A673 (cell line): ENCODE measurements around the gene SDK1. TPM values are rescaled to one million over a fixed set of nuclear protein-coding genes. Genes with fewer than 3 reads are reported as not detected.

Experiments
- BruUV-seq: library from RNA; stranded (reverse); fragments of 400-500 nt; replicated peaks from 2 replicates; lab custom pipeline; 2021; lab: Mats Ljungman, UMichigan
- CTCF ChIA-PET: fragments of 300-600 bp; sonication (Branson Sonifier 250); formaldehyde crosslinking; loops from one replicate; lab custom pipeline; 2022; ENCODE audit warnings: antibody characterized with exemption; lab: Charles Lee
- POLR2A ChIA-PET: fragments of 300-600 bp; sonication (Branson Sonifier 250); formaldehyde crosslinking; loops from one replicate; lab custom pipeline; 2022; ENCODE audit warnings: antibody characterized with exemption; ENCODE audit not compliant: low non-redundant PET; lab: Charles Lee
- DNase-seq: peaks from one replicate; pipeline ENCODE4 v3.0.0-alpha.2; 2015; ENCODE audit warnings: low spot score
- H3K27ac ChIP-seq: fragments of 200-600 bp; sonication (generic); 2 replicates; pipeline ENCODE4 v1.5.1; 2016; ENCODE audit warnings: mixed run types, low read depth, mild to moderate bottlenecking, mixed read lengths, antibody characterized with exemption, low read length; ENCODE audit not compliant: poor library complexity, severe bottlenecking
- H3K27me3 ChIP-seq: fragments of 200-600 bp; sonication (generic); replicated peaks from 2 replicates; pipeline ENCODE4 v1.6.1; 2017; ENCODE audit warnings: mixed run types, low read depth, mild to moderate bottlenecking, mixed read lengths, antibody characterized with exemption, low read length; ENCODE audit not compliant: insufficient read depth, poor library complexity
- H3K36me3 ChIP-seq: fragments of 200-600 bp; sonication (generic); 2 replicates; pipeline ENCODE4 v1.6.1; 2016; ENCODE audit warnings: mixed run types, mild to moderate bottlenecking, mixed read lengths, antibody characterized with exemption, low read length; ENCODE audit not compliant: insufficient read depth, poor library complexity, severe bottlenecking
- H3K4me1 ChIP-seq: fragments of 200-600 bp; sonication (generic); 2 replicates; pipeline ENCODE4 v1.6.1; 2017; ENCODE audit warnings: mixed run types, mild to moderate bottlenecking, mixed read lengths, antibody characterized with exemption, low read length; ENCODE audit not compliant: insufficient read depth, poor library complexity, severe bottlenecking
- H3K4me3 ChIP-seq: fragments of 200-600 bp; sonication (generic); 2 replicates; pipeline ENCODE4 v1.5.1; 2016; ENCODE audit warnings: low read depth, mixed run types, mild to moderate bottlenecking, mixed read lengths, low read length; ENCODE audit not compliant: poor library complexity, severe bottlenecking
- H3K9me3 ChIP-seq: fragments of 200-600 bp; sonication (generic); 2 replicates; pipeline ENCODE4 v1.6.1; 2016; ENCODE audit warnings: mixed run types, low read depth, mild to moderate bottlenecking, mixed read lengths, antibody characterized with exemption, low read length; ENCODE audit not compliant: poor library complexity, severe bottlenecking
- EZH2 ChIP-seq: fragments of 200-600 bp; sonication (generic); IDR thresholded peaks from 2 replicates; pipeline ENCODE4 v1.6.1; 2017; ENCODE audit warnings: borderline replicate concordance, low read depth, mild to moderate bottlenecking, mixed read lengths, antibody characterized with exemption, low read length; ENCODE audit not compliant: poor library complexity, severe bottlenecking
- intact Hi-C: fragments of 100-400 bp; cut with micrococcal nuclease; formaldehyde crosslinking; loops from one replicate; pipeline ENCODE4 v1.10.0; 2022; ENCODE audit not compliant: unreplicated experiment
- total RNA-seq: library from RNA; stranded (reverse); gene quantifications from 2 replicates; pipeline ENCODE4 v1.2.3, GENCODE V29; 2021
- TF ChIP-seq, protein P1 (sequence below): fragments of 300-800, 200-600 bp; sonication (generic); conservative IDR thresholded peaks from 2 replicates; pipeline ENCODE4 v1.5.1; 2017; ENCODE audit warnings: low read depth, mild to moderate bottlenecking, antibody characterized with exemption, low read length, moderate library complexity, mixed read lengths

SDK1 gene
- total RNA-seq, 1 experiment from 2014 or later, result 14.7 TPM

DNA sequence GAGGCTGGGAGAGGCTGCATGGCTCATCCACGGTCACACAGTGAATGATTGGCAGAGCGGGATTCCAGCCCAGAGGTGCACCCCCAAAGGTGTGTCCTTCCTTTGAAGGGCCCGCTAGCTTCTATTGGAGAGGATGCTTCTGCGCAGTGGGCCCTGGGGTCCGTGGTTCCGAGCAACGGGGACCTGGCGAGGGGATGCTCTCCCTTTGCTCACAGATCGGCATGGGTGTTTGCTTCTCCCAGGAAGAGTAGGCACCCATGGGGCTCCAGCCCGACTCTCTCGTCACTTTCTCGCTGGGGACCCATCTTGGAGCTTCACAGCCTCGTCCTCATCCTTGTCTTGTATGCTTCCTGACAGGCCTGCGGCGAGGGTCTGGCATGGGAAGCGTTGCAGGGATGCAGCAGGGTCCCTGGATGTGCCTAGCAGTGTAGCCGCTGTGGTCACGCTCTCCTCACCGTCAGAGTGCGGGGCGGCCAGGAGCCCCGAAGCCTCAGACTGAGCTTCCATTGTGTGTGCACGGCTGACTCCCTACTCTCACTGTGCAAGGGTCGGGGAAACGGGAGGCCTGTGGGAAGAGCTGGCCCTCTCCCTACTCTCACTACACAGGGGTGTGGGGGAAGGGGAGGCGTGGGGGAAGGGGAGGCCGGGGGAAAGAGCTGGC lies 842.6 kb downstream of the SDK1 start:
- no peaks in the 10 kb centered on the region for H3K4me1 ChIP-seq
- no TSS peak for BruUV-seq
- DNase-seq, result no peak
- no peaks in the 10 kb centered on the region for H3K36me3 ChIP-seq
- no peak overlapping the region for H3K27ac ChIP-seq
- ChIA-PET CTCF (no interaction called here), POLR2A (no interaction called here)
- no peaks in the 10 kb centered on the region for H3K9me3 ChIP-seq
- intact Hi-C loops, result no loop called here
- TF ChIP-seq, protein P1, sequence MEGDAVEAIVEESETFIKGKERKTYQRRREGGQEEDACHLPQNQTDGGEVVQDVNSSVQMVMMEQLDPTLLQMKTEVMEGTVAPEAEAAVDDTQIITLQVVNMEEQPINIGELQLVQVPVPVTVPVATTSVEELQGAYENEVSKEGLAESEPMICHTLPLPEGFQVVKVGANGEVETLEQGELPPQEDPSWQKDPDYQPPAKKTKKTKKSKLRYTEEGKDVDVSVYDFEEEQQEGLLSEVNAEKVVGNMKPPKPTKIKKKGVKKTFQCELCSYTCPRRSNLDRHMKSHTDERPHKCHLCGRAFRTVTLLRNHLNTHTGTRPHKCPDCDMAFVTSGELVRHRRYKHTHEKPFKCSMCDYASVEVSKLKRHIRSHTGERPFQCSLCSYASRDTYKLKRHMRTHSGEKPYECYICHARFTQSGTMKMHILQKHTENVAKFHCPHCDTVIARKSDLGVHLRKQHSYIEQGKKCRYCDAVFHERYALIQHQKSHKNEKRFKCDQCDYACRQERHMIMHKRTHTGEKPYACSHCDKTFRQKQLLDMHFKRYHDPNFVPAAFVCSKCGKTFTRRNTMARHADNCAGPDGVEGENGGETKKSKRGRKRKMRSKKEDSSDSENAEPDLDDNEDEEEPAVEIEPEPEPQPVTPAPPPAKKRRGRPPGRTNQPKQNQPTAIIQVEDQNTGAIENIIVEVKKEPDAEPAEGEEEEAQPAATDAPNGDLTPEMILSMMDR, result no peak
- TF ChIP-seq EZH2, result no peak
- H3K4me3 ChIP-seq, result no peak overlapping the region
- H3K27me3 ChIP-seq, result no peaks in the 10 kb centered on the region

DNA sequence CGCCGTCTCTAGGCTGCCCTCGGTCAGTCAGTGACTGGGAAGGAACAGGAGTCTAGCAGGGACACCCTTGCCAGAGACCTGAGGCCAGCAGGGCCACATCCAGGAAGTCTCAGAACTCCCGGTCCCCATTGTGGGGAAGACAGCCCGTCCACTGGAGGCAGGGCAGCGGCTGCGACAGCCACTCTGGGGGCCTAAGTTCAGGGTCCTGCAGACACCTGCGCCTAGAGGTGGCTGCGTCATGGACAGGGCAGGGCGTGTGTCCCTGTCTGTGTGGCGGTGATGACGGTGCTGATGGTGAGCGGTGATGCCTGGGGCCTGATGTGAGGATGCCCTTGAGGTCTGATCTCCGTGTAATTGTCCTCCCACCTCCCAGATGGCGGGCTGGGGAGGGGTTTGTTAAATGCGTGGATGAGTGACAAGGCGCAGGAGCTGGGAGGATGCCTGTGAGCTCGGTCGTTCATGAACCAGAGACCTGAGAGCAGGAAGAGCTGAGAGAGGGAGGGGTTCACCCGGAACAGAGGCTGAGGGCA lies 843.2 kb downstream of the SDK1 start:
- BruUV-seq, result no TSS peak
- ChIA-PET POLR2A (no interaction called here), CTCF (no interaction called here)
- Histone ChIP-seq H3K27ac (no peak overlapping the region), H3K27me3 (no peaks in the 10 kb centered on the region), H3K9me3 (no peaks in the 10 kb centered on the region), H3K36me3 (no peaks in the 10 kb centered on the region), H3K4me3 (no peak overlapping the region), H3K4me1 (no peaks in the 10 kb centered on the region)
- DNase-seq, result no peak
- intact Hi-C loops, result no loop called here
- TF ChIP-seq, protein P1, result no peak
- no peak for TF ChIP-seq EZH2

DNA sequence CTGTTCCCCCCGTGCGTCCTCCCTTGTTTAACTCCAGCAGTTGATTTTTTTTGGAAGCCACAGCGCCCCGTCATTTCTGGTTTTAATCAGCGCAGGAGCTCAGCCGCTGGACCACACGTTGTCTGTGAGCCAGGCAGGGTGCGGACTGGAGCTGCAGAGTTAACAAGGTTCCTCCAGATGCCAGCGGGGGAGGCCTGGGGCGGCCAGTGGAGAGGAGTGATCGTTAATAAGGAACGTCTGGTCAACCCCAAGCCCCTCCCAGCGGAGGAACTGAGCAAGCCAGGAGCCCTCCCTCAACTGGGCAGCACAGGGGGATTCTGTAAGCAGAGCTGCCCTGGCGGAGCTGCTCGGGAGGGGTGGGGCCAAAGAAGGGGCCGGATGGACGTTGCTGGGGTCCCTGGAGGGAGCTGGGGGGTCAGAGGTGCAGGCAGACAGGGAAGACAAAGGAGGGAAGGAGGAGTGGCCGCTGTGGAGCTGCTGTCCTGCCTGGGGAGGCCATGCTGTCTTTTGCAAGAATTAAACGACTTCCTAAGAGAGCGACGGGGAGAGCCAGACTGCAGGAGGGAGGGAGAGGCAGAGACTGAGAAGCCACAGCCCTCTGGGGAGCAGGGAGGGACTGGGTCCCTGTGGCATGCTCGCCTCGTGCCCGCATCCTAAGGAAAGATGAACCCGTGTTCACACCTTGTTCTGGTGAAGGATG lies 843.9 kb downstream of the SDK1 start:
- no peak overlapping the region for H3K4me3 ChIP-seq
- no peaks in the 10 kb centered on the region for H3K4me1 ChIP-seq
- H3K9me3 ChIP-seq, result no peaks in the 10 kb centered on the region
- TF ChIP-seq, protein P1, result no peak
- TF ChIP-seq EZH2, result no peak
- H3K27me3 ChIP-seq, result no peaks in the 10 kb centered on the region
- H3K27ac ChIP-seq, result no peak overlapping the region
- DNase-seq, result no peak
- ChIA-PET CTCF (no interaction called here), POLR2A (no interaction called here)
- no TSS peak for BruUV-seq
- no peaks in the 10 kb centered on the region for H3K36me3 ChIP-seq
- intact Hi-C loops, result no loop called here
